ENCODE results near the gene VMP1. TPM values are rescaled to one million over a fixed set of nuclear protein-coding genes. Genes with fewer than 3 reads are reported as not detected.
"Not testable (repeated sequence)": the region's sequence is repeated elsewhere in the genome, so short reads cannot be mapped to it uniquely, and the experiment has no call there.

VMP1 gene
- total RNA-seq, 1 donor from 2014 or later: 50.8 TPM

DNA sequence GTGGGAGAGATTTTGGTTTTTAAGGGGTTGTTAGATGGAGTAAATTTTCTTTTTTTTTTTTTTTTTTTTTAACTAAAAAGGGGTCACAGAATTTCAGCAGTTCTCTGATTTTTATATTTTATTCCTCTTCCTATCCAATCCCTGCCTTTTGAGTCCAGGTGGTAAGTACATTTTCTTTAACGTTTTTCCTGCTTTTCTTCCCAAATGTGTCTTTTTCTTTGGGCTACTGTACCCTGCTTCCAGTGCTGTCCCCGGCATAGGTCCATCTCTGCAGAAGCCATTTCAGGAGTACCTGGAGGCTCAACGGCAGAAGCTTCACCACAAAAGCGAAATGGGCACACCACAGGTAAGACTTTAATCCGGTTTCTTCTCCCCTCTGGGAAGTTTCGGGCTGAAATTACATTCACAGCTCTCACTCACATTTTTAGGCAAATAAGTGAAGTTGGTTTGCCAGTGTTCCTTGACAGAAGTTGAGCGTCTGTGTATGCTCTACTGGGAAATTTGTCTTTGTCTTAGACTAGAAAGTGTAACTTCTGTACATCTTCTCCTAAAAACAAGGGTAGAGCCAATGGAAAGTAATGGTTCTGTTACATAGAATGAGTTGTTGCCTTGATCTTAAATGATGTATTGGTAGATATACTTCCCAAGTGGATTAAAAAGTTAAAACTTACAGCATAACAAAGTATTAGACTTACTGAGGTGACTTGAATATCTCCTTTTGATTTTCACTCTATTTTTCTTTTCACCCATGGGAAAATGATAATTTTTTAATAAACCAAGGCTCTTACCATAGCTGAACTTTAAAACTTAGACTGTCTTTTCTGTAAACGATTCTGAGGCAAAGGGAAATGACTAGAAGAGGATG is 130.8 kb downstream of the VMP1 start:
- Histone ChIP-seq H3K27ac (replicated peaks) (peak overlapping the region; percentile 89), H3K36me3 (peaks cover 15% of the 10 kb centered on the region), H3K4me1 (peaks cover 54% of the 10 kb centered on the region), H3K9me3 (replicated peaks) (no peaks in the 10 kb centered on the region), H3K4me3 (peak overlapping the region; percentile 65), H3K27me3 (ENCODE audit: low read depth) (no peaks in the 10 kb centered on the region)
- TF ChIP-seq, protein P1, sequence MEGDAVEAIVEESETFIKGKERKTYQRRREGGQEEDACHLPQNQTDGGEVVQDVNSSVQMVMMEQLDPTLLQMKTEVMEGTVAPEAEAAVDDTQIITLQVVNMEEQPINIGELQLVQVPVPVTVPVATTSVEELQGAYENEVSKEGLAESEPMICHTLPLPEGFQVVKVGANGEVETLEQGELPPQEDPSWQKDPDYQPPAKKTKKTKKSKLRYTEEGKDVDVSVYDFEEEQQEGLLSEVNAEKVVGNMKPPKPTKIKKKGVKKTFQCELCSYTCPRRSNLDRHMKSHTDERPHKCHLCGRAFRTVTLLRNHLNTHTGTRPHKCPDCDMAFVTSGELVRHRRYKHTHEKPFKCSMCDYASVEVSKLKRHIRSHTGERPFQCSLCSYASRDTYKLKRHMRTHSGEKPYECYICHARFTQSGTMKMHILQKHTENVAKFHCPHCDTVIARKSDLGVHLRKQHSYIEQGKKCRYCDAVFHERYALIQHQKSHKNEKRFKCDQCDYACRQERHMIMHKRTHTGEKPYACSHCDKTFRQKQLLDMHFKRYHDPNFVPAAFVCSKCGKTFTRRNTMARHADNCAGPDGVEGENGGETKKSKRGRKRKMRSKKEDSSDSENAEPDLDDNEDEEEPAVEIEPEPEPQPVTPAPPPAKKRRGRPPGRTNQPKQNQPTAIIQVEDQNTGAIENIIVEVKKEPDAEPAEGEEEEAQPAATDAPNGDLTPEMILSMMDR (IDR thresholded peaks at IDR 0.05; ENCODE audit: borderline replicate concordance): no peak
- intact Hi-C loops (cut with micrococcal nuclease): loop anchor here (5.0 kb wide), 1 partner anchor 81 kb away; no protein-coding TSS in a partner anchor
- DNase-seq: no peak

DNA sequence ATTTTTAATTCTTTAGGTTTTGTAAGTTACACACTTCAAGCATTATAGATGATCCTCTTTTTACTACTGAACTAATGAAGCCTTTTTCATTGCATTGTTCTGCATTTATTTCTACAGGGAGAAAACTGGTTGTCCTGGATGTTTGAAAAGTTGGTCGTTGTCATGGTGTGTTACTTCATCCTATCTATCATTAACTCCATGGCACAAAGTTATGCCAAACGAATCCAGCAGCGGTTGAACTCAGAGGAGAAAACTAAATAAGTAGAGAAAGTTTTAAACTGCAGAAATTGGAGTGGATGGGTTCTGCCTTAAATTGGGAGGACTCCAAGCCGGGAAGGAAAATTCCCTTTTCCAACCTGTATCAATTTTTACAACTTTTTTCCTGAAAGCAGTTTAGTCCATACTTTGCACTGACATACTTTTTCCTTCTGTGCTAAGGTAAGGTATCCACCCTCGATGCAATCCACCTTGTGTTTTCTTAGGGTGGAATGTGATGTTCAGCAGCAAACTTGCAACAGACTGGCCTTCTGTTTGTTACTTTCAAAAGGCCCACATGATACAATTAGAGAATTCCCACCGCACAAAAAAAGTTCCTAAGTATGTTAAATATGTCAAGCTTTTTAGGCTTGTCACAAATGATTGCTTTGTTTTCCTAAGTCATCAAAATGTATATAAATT is 132.3 kb downstream of the VMP1 start:
- Histone ChIP-seq H3K4me3 (peak overlapping the region; percentile 65), H3K27me3 (ENCODE audit: low read depth) (no peaks in the 10 kb centered on the region), H3K36me3 (peaks cover 15% of the 10 kb centered on the region), H3K9me3 (replicated peaks) (no peaks in the 10 kb centered on the region), H3K4me1 (peaks cover 49% of the 10 kb centered on the region), H3K27ac (replicated peaks) (peak overlapping the region; percentile 89)
- intact Hi-C loops (cut with micrococcal nuclease): loop anchor here (5.0 kb wide), 1 partner anchor 82 kb away; no protein-coding TSS in a partner anchor
- TF ChIP-seq, protein P1 (IDR thresholded peaks at IDR 0.05; ENCODE audit: borderline replicate concordance): no peak
- no peak for DNase-seq

DNA sequence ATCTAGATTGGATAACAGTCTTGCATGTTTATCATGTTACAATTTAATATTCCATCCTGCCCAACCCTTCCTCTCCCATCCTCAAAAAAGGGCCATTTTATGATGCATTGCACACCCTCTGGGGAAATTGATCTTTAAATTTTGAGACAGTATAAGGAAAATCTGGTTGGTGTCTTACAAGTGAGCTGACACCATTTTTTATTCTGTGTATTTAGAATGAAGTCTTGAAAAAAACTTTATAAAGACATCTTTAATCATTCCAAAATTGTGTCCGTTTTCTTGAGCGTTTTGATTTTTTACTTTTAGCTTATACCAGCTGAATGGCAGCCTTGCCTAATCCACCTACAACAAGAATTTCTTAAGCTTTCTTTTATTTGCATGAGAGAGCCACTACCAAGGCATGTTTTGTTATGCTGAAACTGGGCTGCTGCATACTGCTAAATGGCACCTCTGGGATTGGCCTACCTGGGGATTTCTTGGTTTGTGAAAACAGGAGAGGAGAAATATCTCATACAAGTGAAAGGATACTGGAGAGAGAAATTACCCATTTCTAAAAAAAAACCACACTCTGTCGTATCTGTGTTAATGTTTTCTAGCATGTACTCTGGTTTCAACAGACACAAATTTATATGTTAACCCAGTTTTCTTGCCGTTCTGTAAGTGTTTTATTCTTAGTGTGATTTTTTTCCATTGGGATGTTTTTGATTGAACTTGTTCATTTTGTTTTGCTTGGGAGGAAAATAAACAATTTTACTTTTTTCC is 133.1 kb downstream of the VMP1 start:
- H3K9me3 ChIP-seq (replicated peaks): no peaks in the 10 kb centered on the region
- peak overlapping the region; percentile 89 for H3K27ac ChIP-seq (replicated peaks)
- peaks cover 15% of the 10 kb centered on the region for H3K36me3 ChIP-seq
- TF ChIP-seq, protein P1 (IDR thresholded peaks at IDR 0.05; ENCODE audit: borderline replicate concordance): no peak
- peak overlapping the region; percentile 65 for H3K4me3 ChIP-seq
- no peaks in the 10 kb centered on the region for H3K27me3 ChIP-seq (ENCODE audit: low read depth)
- intact Hi-C loops (cut with micrococcal nuclease): no loop called here
- DNase-seq: no peak
- H3K4me1 ChIP-seq: peaks cover 56% of the 10 kb centered on the region

DNA sequence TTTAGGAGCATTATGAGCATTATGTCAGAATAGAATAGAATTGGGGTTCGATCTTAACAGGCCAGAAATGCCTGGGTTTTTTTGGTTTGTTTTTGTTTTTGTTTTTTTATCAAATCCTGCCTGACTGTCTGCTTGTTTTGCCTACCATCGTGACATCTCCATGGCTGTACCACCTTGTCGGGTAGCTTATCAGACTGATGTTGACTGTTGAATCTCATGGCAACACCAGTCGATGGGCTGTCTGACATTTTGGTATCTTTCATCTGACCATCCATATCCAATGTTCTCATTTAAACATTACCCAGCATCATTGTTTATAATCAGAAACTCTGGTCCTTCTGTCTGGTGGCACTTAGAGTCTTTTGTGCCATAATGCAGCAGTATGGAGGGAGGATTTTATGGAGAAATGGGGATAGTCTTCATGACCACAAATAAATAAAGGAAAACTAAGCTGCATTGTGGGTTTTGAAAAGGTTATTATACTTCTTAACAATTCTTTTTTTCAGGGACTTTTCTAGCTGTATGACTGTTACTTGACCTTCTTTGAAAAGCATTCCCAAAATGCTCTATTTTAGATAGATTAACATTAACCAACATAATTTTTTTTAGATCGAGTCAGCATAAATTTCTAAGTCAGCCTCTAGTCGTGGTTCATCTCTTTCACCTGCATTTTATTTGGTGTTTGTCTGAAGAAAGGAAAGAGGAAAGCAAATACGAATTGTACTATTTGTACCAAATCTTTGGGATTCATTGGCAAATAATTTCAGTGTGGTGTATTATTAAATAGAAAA is 133.8 kb downstream of the VMP1 start:
- peaks cover 64% of the 10 kb centered on the region for H3K4me1 ChIP-seq
- intact Hi-C loops (cut with micrococcal nuclease); H3K9me3 ChIP-seq (replicated peaks); DNase-seq; H3K27me3 ChIP-seq (ENCODE audit: low read depth): not testable (repeated sequence)
- H3K27ac ChIP-seq (replicated peaks): peak overlapping the region; percentile 89
- H3K36me3 ChIP-seq: peaks cover 15% of the 10 kb centered on the region
- peak overlapping the region; percentile 65 for H3K4me3 ChIP-seq

DNA sequence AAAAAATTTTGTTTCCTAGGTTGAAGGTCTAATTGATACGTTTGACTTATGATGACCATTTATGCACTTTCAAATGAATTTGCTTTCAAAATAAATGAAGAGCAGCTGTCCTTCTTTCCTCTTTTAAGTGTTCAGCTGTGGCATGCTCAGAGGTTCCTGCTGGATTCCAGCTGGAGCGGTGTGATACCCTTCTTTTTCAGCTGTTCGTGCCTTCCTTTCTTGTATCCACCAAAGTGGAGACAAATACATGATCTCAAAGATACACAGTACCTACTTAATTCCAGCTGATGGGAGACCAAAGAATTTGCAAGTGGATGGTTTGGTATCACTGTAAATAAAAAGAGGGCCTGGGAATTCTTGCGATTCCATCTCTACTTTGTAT is 134.4 kb downstream of the VMP1 start:
- H3K9me3 ChIP-seq (replicated peaks); H3K27me3 ChIP-seq (ENCODE audit: low read depth); intact Hi-C loops (cut with micrococcal nuclease); DNase-seq: not testable (repeated sequence)
- Histone ChIP-seq H3K4me1 (peaks cover 64% of the 10 kb centered on the region), H3K36me3 (peaks cover 15% of the 10 kb centered on the region), H3K4me3 (peak overlapping the region; percentile 65), H3K27ac (replicated peaks) (peak overlapping the region; percentile 89)

Measured in left ventricle myocardium inferior (tissue), 1 donor.